ENCODE results near the gene THBS2. TPM values are rescaled to one million over a fixed set of nuclear protein-coding genes. Genes with fewer than 3 reads are reported as not detected.

THBS2 gene
- total RNA-seq, 2 donors from 2014 or later: 0.93 to 0.99 TPM

- H3K27ac ChIP-seq (ENCODE audit: low read depth, low read length): no peak overlapping the region
- no peak for DNase-seq
- no peak overlapping the region for H3K9ac ChIP-seq (ENCODE audit: extremely low read depth, low read length, poor library complexity, severe bottlenecking)
- no peaks in the 10 kb centered on the region for H3K4me1 ChIP-seq (ENCODE audit: control insufficient read depth, insufficient read depth, low read length)
- H3K36me3 Mint-ChIP-seq (ENCODE audit: low read depth): no peaks in the 10 kb centered on the region
- H3K4me1 Mint-ChIP-seq: no peaks in the 10 kb centered on the region
- peaks cover 2% of the 10 kb centered on the region for H3K9me3 Mint-ChIP-seq
- H3K4me3 ChIP-seq (ENCODE audit: low read length): no peak overlapping the region
- H3K4me3 Mint-ChIP-seq: no peak overlapping the region
- WGBS, 2 experiments (ENCODE audit: insufficient coverage in 1 of 2, insufficient read length in 1 of 2): 80 to 100% methylated on average over 1 to 8 of the region's 8 CpGs
- H3K27ac Mint-ChIP-seq: no peak overlapping the region
- H3K27me3 Mint-ChIP-seq (ENCODE audit: insufficient read depth): no peaks in the 10 kb centered on the region
- TF ChIP-seq, protein P1, sequence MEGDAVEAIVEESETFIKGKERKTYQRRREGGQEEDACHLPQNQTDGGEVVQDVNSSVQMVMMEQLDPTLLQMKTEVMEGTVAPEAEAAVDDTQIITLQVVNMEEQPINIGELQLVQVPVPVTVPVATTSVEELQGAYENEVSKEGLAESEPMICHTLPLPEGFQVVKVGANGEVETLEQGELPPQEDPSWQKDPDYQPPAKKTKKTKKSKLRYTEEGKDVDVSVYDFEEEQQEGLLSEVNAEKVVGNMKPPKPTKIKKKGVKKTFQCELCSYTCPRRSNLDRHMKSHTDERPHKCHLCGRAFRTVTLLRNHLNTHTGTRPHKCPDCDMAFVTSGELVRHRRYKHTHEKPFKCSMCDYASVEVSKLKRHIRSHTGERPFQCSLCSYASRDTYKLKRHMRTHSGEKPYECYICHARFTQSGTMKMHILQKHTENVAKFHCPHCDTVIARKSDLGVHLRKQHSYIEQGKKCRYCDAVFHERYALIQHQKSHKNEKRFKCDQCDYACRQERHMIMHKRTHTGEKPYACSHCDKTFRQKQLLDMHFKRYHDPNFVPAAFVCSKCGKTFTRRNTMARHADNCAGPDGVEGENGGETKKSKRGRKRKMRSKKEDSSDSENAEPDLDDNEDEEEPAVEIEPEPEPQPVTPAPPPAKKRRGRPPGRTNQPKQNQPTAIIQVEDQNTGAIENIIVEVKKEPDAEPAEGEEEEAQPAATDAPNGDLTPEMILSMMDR (conservative IDR thresholded peaks at IDR 0.05): no peak
- H3K27me3 ChIP-seq (ENCODE audit: control insufficient read depth, insufficient read depth, low read length, poor library complexity, severe bottlenecking): no peaks in the 10 kb centered on the region
- H3K36me3 ChIP-seq (ENCODE audit: control insufficient read depth, insufficient read depth, low read length): no peaks in the 10 kb centered on the region
- peaks cover 6% of the 10 kb centered on the region for H3K9me3 ChIP-seq (ENCODE audit: control insufficient read depth, low read length)
Observed at GRCh38 chr6:169189686-169190085, 64.0 kb downstream of the THBS2 start.

GRCh38 chr6:169189182-169189581, 64.5 kb downstream of the THBS2 start:
- Histone ChIP-seq H3K4me3 (ENCODE audit: low read length) (no peak overlapping the region), H3K27ac (ENCODE audit: low read depth, low read length) (no peak overlapping the region), H3K36me3 (ENCODE audit: control insufficient read depth, insufficient read depth, low read length) (no peaks in the 10 kb centered on the region), H3K4me1 (ENCODE audit: control insufficient read depth, insufficient read depth, low read length) (no peaks in the 10 kb centered on the region), H3K9me3 (ENCODE audit: control insufficient read depth, low read length) (peaks cover 6% of the 10 kb centered on the region), H3K27me3 (ENCODE audit: control insufficient read depth, insufficient read depth, low read length, poor library complexity, severe bottlenecking) (no peaks in the 10 kb centered on the region), H3K9ac (ENCODE audit: extremely low read depth, low read length, poor library complexity, severe bottlenecking) (no peak overlapping the region)
- Mint-ChIP-seq H3K36me3 (ENCODE audit: low read depth) (no peaks in the 10 kb centered on the region), H3K27me3 (ENCODE audit: insufficient read depth) (no peaks in the 10 kb centered on the region), H3K4me3 (no peak overlapping the region), H3K4me1 (no peaks in the 10 kb centered on the region), H3K9me3 (peaks cover 2% of the 10 kb centered on the region), H3K27ac (no peak overlapping the region)
- DNase-seq: no peak
- 81 to 92% methylated on average over 5 to 8 of the region's 8 CpGs for WGBS, 2 experiments (ENCODE audit: insufficient coverage in 1 of 2, insufficient read length in 1 of 2)
- TF ChIP-seq, protein P1 (conservative IDR thresholded peaks at IDR 0.05): no peak

GRCh38 chr6:169188475-169188874, 65.2 kb downstream of the THBS2 start:
- H3K4me3 Mint-ChIP-seq: no peak overlapping the region
- peaks cover 6% of the 10 kb centered on the region for H3K9me3 ChIP-seq (ENCODE audit: control insufficient read depth, low read length)
- H3K27ac Mint-ChIP-seq: no peak overlapping the region
- H3K27me3 Mint-ChIP-seq (ENCODE audit: insufficient read depth): no peaks in the 10 kb centered on the region
- H3K27ac ChIP-seq (ENCODE audit: low read depth, low read length): no peak overlapping the region
- WGBS, 2 experiments (ENCODE audit: insufficient coverage in 1 of 2, insufficient read length in 1 of 2): 89% methylated on average over 5 to 6 of the region's 6 CpGs
- no peaks in the 10 kb centered on the region for H3K36me3 Mint-ChIP-seq (ENCODE audit: low read depth)
- peaks cover 2% of the 10 kb centered on the region for H3K9me3 Mint-ChIP-seq
- no peak overlapping the region for H3K4me3 ChIP-seq (ENCODE audit: low read length)
- no peaks in the 10 kb centered on the region for H3K4me1 Mint-ChIP-seq
- DNase-seq: no peak
- no peaks in the 10 kb centered on the region for H3K27me3 ChIP-seq (ENCODE audit: control insufficient read depth, insufficient read depth, low read length, poor library complexity, severe bottlenecking)
- no peaks in the 10 kb centered on the region for H3K4me1 ChIP-seq (ENCODE audit: control insufficient read depth, insufficient read depth, low read length)
- H3K9ac ChIP-seq (ENCODE audit: extremely low read depth, low read length, poor library complexity, severe bottlenecking): no peak overlapping the region
- TF ChIP-seq, protein P1 (conservative IDR thresholded peaks at IDR 0.05): no peak
- H3K36me3 ChIP-seq (ENCODE audit: control insufficient read depth, insufficient read depth, low read length): no peaks in the 10 kb centered on the region
